Tibial nerve (tissue), 4 donors: ENCODE results near the gene HPS4.

Experiments
- EP300 ChIP-seq, 2 donors: sonication (generic); formaldehyde crosslinking; IDR thresholded peaks; one replicate each; pipeline ENCODE4 v1.6.1; 2017; ENCODE audit warnings: antibody characterized with exemption in 2 of 2, mild to moderate bottlenecking in 1 of 2
- POLR2A ChIP-seq, 2 donors: fragments of 450-650 bp; IDR thresholded peaks; one replicate each; pipeline ENCODE4 v1.6.1; 2017; ENCODE audit warnings: antibody characterized with exemption in 2 of 2, mild to moderate bottlenecking in 2 of 2, moderate library complexity in 2 of 2
- TF ChIP-seq, protein P1 (sequence below), 5 experiments: fragments of 200-600 bp in 3 of 5; fragments of 450-650 bp in 2 of 5; sonication (generic) in 3 of 5; IDR thresholded peaks; one replicate each; pipeline ENCODE4 v1.5.1; 2016 to 2019; ENCODE audit warnings: antibody characterized with exemption in 5 of 5, mild to moderate bottlenecking in 3 of 5, moderate library complexity in 2 of 5

DNA sequence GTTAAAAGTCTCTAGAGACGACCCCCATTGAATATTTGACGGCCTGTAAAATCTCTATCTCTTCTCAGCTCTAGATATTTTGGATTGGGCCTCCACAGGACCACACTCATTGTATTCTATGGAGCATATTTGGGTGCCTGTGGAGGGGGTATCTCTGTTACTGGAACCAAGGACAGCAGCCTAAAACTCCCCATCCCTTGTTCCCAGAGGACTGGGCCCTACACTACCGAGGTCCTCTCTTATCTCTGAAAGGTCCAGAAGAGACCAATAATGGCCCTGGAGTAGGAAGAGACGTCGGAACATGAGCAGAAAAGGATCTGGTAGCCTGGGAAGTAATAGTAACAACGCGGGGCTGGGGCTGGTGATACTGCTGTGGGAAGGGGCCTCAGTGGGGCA, 542 bp downstream of the HPS4 start:
- TF ChIP-seq, protein P1, sequence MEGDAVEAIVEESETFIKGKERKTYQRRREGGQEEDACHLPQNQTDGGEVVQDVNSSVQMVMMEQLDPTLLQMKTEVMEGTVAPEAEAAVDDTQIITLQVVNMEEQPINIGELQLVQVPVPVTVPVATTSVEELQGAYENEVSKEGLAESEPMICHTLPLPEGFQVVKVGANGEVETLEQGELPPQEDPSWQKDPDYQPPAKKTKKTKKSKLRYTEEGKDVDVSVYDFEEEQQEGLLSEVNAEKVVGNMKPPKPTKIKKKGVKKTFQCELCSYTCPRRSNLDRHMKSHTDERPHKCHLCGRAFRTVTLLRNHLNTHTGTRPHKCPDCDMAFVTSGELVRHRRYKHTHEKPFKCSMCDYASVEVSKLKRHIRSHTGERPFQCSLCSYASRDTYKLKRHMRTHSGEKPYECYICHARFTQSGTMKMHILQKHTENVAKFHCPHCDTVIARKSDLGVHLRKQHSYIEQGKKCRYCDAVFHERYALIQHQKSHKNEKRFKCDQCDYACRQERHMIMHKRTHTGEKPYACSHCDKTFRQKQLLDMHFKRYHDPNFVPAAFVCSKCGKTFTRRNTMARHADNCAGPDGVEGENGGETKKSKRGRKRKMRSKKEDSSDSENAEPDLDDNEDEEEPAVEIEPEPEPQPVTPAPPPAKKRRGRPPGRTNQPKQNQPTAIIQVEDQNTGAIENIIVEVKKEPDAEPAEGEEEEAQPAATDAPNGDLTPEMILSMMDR (IDR thresholded peaks at IDR 0.05), result no peak
- no peak for TF ChIP-seq POLR2A (IDR thresholded peaks at IDR 0.05)
- no peak for TF ChIP-seq EP300 (IDR thresholded peaks at IDR 0.05)
